K562 (cell line): ENCODE measurements around the gene CDYL. TPM values are rescaled to one million over a fixed set of nuclear protein-coding genes. Genes with fewer than 3 reads are reported as not detected.

Experiments used
- FOXJ3 ChIP-seq: sonication (generic); formaldehyde crosslinking; IDR thresholded peaks from 2 replicates; pipeline ENCODE4 v1.4.0; 2020; ENCODE audit warnings: mild to moderate bottlenecking, missing genetic modification reagents
- FOXK1 ChIP-seq: sonication (generic); formaldehyde crosslinking; IDR thresholded peaks from 2 replicates; pipeline ENCODE4 v1.8.0; 2022; ENCODE audit warnings: missing genetic modification reagents, mild to moderate bottlenecking, borderline replicate concordance
- HCFC1 ChIP-seq: IDR thresholded peaks from 2 replicates; pipeline ENCODE4 v1.6.1; 2012; ENCODE audit warnings: low read depth, low read length, improper control_type of control experiment
- KDM2B ChIP-seq: fragments of 250-450 bp; sonication (Bioruptor Pico); IDR thresholded peaks from 2 replicates; pipeline ENCODE4 v1.8.0; 2021; ENCODE audit warnings: mild to moderate bottlenecking, moderate library complexity
- NR2C2 ChIP-seq, 2 experiments: fragments of 200-800 bp in 1 of 2; sonication (Bioruptor generic) in 1 of 2; sonication (generic) in 1 of 2; formaldehyde crosslinking in 1 of 2; IDR thresholded peaks; 2 replicates each; pipeline versions ENCODE4 v1.6.1 to v1.8.0; 2016 to 2022; ENCODE audit warnings: mild to moderate bottlenecking in 1 of 2, missing compliant biosample characterization in 1 of 2, missing genetic modification characterization in 1 of 2, missing genetic modification reagents in 1 of 2
- POLR2AphosphoS2 ChIP-seq: IDR thresholded peaks from 2 replicates; pipeline ENCODE4 v1.6.1; 2012; ENCODE audit warnings: low read length, improper control_type of control experiment
- PPARD ChIP-seq: fragments of 250-450 bp; sonication (Bioruptor Pico); IDR thresholded peaks from 2 replicates; pipeline ENCODE4 v1.8.0; 2022; ENCODE audit warnings: inconsistent platforms, mild to moderate bottlenecking, moderate library complexity
- ZFPM2 ChIP-seq: fragments of 250-450 bp; sonication (Bioruptor Pico); IDR thresholded peaks from 2 replicates; pipeline ENCODE4 v1.5.1; 2022; ENCODE audit warnings: mild to moderate bottlenecking
- polyA plus RNA-seq, 8 experiments: library from polyadenylated mRNA; depleted of rRNA in 4 of 8; stranded (reverse) in 5 of 8; unstranded in 3 of 8; fragments of >200 nt; fragmentation: Nextera tagmentation in 2 of 8; fragmentation: Illumina TruSeq in 1 of 8; extraction: Ambion mirVana in 2 of 8; extraction: Trizol in 1 of 8; gene quantifications; 2 replicates each; pipeline versions ENCODE4 v1.2.1 to v1.2.3, GENCODE V29; 2011 to 2014; ENCODE audit warnings: inconsistent platforms in 1 of 8, missing spikeins in 1 of 8
- total RNA-seq, 7 experiments: library from RNA; depleted of rRNA in 6 of 7; stranded (reverse); fragments of >200 nt in 6 of 7; fragmentation: Illumina TruSeq in 2 of 7; extraction: Trizol in 2 of 7; gene quantifications; 2 replicates each; pipeline versions ENCODE4 v1.2.1 to v1.2.3, GENCODE V29; 2011 to 2021; ENCODE audit warnings: low replicate concordance in 1 of 7
- TF ChIP-seq, protein P1 (sequence below): fragments of 250-450 bp; sonication (Bioruptor Pico); IDR thresholded peaks from 2 replicates; pipeline ENCODE4 v1.4.0; 2020; ENCODE audit warnings: mild to moderate bottlenecking, moderate library complexity
- TF ChIP-seq, protein P2 (sequence below): sonication (generic); formaldehyde crosslinking; IDR thresholded peaks from 2 replicates; pipeline ENCODE4 v1.9.0; 2022; ENCODE audit warnings: mild to moderate bottlenecking, missing genetic modification reagents
- TF ChIP-seq, protein P3 (sequence below): sonication (generic); formaldehyde crosslinking; IDR thresholded peaks from 2 replicates; pipeline ENCODE4 v1.8.1; 2023; ENCODE audit warnings: mild to moderate bottlenecking, missing genetic modification reagents, moderate library complexity
- TF ChIP-seq, protein P4 (sequence below), 2 experiments: fragments of 450-650 bp in 1 of 2; IDR thresholded peaks; 2 replicates each; pipeline ENCODE4 v1.6.1; 2011 to 2017; ENCODE audit warnings: low read depth in 2 of 2, antibody characterized with exemption in 1 of 2, borderline replicate concordance in 1 of 2, low read length in 1 of 2, mild to moderate bottlenecking in 1 of 2, mixed read lengths in 1 of 2; ENCODE audit not compliant: control insufficient read depth in 1 of 2
- TF ChIP-seq, protein P5 (sequence below): IDR thresholded peaks from 3 replicates; pipeline ENCODE4 v1.6.1; 2011; ENCODE audit warnings: borderline replicate concordance, mild to moderate bottlenecking; ENCODE audit not compliant: insufficient read length, insufficient read depth
- TF ChIP-seq, protein P6 (sequence below), 2 experiments: fragments of 450-650 bp in 1 of 2; sonication (generic) in 1 of 2; formaldehyde crosslinking; conservative IDR thresholded peaks; 2 replicates each; pipeline versions ENCODE4 v1.4.0 to v1.8.1; 2020 to 2022; ENCODE audit warnings: mild to moderate bottlenecking in 1 of 2, missing genetic modification reagents in 1 of 2

The CDYL gene
- total and polyA plus RNA-seq, 9 of the 15 experiments (the other 6 are each of a cell fraction or from before 2014, with no cell fraction given), result 8.1 to 45.8 (median 40.8) TPM

DNA sequence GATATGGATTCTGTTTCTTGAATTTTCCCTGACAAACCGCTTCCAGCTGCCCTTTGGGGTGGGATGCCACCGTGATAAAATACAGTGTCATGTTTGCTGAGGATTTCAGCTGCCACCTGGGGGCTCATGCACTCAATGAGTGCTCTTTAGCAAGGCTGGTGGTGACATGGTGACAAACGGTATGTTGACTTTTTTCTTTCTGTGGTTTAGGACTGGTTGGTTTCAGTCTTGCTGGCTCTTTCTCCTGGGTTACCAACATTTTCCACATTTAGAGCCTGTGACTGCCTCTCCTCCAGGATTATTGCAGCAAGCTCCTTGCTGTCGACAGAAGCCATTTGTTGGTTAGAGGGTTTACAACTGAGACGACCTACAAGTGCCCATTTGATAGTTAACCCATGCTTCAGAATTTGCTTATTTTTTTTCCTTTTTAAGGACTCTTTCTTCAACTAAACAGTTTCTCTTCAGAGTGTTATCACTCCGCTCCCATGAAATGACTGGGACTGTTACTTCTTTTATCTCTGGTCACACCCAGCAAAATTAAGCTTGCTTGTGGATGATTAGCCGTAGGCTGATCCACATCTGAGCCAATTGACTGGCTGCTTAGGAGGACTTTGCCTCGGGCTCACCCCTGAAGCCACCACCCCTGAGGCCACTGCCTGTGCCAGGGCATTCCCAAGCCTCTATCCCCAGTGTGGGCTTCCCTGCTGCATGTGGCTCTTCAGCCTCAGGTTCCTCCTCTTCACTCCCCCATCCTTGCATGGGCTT lies 48.4 kb upstream of the CDYL start (continued):
- TF ChIP-seq, protein P1, sequence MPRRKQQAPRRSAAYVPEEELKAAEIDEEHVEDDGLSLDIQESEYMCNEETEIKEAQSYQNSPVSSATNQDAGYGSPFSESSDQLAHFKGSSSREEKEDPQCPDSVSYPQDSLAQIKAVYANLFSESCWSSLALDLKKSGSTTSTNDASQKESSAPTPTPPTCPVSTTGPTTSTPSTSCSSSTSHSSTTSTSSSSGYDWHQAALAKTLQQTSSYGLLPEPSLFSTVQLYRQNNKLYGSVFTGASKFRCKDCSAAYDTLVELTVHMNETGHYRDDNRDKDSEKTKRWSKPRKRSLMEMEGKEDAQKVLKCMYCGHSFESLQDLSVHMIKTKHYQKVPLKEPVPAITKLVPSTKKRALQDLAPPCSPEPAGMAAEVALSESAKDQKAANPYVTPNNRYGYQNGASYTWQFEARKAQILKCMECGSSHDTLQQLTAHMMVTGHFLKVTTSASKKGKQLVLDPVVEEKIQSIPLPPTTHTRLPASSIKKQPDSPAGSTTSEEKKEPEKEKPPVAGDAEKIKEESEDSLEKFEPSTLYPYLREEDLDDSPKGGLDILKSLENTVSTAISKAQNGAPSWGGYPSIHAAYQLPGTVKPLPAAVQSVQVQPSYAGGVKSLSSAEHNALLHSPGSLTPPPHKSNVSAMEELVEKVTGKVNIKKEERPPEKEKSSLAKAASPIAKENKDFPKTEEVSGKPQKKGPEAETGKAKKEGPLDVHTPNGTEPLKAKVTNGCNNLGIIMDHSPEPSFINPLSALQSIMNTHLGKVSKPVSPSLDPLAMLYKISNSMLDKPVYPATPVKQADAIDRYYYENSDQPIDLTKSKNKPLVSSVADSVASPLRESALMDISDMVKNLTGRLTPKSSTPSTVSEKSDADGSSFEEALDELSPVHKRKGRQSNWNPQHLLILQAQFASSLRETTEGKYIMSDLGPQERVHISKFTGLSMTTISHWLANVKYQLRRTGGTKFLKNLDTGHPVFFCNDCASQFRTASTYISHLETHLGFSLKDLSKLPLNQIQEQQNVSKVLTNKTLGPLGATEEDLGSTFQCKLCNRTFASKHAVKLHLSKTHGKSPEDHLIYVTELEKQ (CRISPR knock-in tag), result no peak
- TF ChIP-seq, protein P2, sequence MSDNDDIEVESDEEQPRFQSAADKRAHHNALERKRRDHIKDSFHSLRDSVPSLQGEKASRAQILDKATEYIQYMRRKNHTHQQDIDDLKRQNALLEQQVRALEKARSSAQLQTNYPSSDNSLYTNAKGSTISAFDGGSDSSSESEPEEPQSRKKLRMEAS (CRISPR knock-in tag), result no peak; the same call in 1 of the 2 replicates
- TF ChIP-seq, protein P3, sequence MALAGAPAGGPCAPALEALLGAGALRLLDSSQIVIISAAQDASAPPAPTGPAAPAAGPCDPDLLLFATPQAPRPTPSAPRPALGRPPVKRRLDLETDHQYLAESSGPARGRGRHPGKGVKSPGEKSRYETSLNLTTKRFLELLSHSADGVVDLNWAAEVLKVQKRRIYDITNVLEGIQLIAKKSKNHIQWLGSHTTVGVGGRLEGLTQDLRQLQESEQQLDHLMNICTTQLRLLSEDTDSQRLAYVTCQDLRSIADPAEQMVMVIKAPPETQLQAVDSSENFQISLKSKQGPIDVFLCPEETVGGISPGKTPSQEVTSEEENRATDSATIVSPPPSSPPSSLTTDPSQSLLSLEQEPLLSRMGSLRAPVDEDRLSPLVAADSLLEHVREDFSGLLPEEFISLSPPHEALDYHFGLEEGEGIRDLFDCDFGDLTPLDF (CRISPR knock-in tag), result no peak
- TF ChIP-seq POLR2AphosphoS2, result no peak
- TF ChIP-seq, protein P4, sequence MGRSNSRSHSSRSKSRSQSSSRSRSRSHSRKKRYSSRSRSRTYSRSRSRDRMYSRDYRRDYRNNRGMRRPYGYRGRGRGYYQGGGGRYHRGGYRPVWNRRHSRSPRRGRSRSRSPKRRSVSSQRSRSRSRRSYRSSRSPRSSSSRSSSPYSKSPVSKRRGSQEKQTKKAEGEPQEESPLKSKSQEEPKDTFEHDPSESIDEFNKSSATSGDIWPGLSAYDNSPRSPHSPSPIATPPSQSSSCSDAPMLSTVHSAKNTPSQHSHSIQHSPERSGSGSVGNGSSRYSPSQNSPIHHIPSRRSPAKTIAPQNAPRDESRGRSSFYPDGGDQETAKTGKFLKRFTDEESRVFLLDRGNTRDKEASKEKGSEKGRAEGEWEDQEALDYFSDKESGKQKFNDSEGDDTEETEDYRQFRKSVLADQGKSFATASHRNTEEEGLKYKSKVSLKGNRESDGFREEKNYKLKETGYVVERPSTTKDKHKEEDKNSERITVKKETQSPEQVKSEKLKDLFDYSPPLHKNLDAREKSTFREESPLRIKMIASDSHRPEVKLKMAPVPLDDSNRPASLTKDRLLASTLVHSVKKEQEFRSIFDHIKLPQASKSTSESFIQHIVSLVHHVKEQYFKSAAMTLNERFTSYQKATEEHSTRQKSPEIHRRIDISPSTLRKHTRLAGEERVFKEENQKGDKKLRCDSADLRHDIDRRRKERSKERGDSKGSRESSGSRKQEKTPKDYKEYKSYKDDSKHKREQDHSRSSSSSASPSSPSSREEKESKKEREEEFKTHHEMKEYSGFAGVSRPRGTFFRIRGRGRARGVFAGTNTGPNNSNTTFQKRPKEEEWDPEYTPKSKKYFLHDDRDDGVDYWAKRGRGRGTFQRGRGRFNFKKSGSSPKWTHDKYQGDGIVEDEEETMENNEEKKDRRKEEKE (IDR thresholded peaks at IDR 0.05; ENCODE audit: borderline replicate concordance in 1 of 2, control insufficient read depth in 1 of 2, low read depth in 2 of 2, low read length in 1 of 2), result no peak
- no peak for TF ChIP-seq FOXK1 (CRISPR knock-in tag)
- no peak for TF ChIP-seq FOXJ3
- TF ChIP-seq PPARD, result no peak
- TF ChIP-seq, protein P5, sequence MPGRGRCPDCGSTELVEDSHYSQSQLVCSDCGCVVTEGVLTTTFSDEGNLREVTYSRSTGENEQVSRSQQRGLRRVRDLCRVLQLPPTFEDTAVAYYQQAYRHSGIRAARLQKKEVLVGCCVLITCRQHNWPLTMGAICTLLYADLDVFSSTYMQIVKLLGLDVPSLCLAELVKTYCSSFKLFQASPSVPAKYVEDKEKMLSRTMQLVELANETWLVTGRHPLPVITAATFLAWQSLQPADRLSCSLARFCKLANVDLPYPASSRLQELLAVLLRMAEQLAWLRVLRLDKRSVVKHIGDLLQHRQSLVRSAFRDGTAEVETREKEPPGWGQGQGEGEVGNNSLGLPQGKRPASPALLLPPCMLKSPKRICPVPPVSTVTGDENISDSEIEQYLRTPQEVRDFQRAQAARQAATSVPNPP, result no peak
- TF ChIP-seq KDM2B (CRISPR knock-in tag), result no peak
- TF ChIP-seq, protein P6, sequence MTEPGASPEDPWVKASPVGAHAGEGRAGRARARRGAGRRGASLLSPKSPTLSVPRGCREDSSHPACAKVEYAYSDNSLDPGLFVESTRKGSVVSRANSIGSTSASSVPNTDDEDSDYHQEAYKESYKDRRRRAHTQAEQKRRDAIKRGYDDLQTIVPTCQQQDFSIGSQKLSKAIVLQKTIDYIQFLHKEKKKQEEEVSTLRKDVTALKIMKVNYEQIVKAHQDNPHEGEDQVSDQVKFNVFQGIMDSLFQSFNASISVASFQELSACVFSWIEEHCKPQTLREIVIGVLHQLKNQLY (CRISPR knock-in tag; conservative IDR thresholded peaks at IDR 0.05), result no peak
- TF ChIP-seq ZFPM2 (CRISPR knock-in tag), result no peak
- TF ChIP-seq HCFC1, result no peak
- TF ChIP-seq NR2C2 (CRISPR knock-in tag; IDR thresholded peaks at IDR 0.05), result no peak
- TF ChIP-seq NR2C2 (tag; IDR thresholded peaks at IDR 0.05), result peak; percentile 59
